Bronchial epithelial cell (primary cell): ENCODE measurements around the gene BLM. TPM values are rescaled to one million over a fixed set of nuclear protein-coding genes. Genes with fewer than 3 reads are reported as not detected.
A peak's percentile ranks its signal among the peaks of the same experiment; 100 is the strongest.

Experiments used
- DNase-seq: peaks from one replicate; pipeline ENCODE4 v3.0.0-alpha.2; 2010; ENCODE audit warnings: low read depth
- FAIRE-seq: peaks from 2 replicates; lab custom pipeline; 2011; peaks lifted over from hg19 to GRCh38; lab: Jason Lieb, UNC
- H3K27me3 ChIP-seq: 2 replicates; pipeline ENCODE4 v1.5.1; 2011; ENCODE audit warnings: low read length; ENCODE audit not compliant: control insufficient read depth, insufficient read depth
- H3K36me3 ChIP-seq: 2 replicates; pipeline ENCODE4 v1.5.1; 2011; ENCODE audit warnings: low read length; ENCODE audit not compliant: control insufficient read depth, insufficient read depth
- H3K4me3 ChIP-seq: 2 replicates; pipeline ENCODE4 v1.5.1; 2011; ENCODE audit warnings: mild to moderate bottlenecking, low read depth, low read length, control low read depth
- total RNA-seq: library from RNA; depleted of rRNA; stranded (reverse); fragments of >200 nt; gene quantifications from 2 replicates; pipeline ENCODE4 v1.2.1, GENCODE V29; 2014
- TF ChIP-seq, protein P1 (sequence below): IDR thresholded peaks from 2 replicates; pipeline ENCODE4 v1.5.1; 2011; ENCODE audit warnings: mild to moderate bottlenecking, moderate library complexity, low read length, control low read depth, inconsistent platforms; ENCODE audit not compliant: insufficient read depth, severe bottlenecking

BLM gene
- total RNA-seq, 1 donor from 2014 or later, result 0.26 TPM

GRCh38 chr15:90807074-90807785 lies 90.1 kb downstream of the BLM start:
- no peaks in the 10 kb centered on the region for H3K36me3 ChIP-seq
- H3K27me3 ChIP-seq, result no peaks in the 10 kb centered on the region
- FAIRE-seq (no peak), DNase-seq (peak; percentile 40)
- H3K4me3 ChIP-seq, result no peak overlapping the region
- TF ChIP-seq, protein P1, sequence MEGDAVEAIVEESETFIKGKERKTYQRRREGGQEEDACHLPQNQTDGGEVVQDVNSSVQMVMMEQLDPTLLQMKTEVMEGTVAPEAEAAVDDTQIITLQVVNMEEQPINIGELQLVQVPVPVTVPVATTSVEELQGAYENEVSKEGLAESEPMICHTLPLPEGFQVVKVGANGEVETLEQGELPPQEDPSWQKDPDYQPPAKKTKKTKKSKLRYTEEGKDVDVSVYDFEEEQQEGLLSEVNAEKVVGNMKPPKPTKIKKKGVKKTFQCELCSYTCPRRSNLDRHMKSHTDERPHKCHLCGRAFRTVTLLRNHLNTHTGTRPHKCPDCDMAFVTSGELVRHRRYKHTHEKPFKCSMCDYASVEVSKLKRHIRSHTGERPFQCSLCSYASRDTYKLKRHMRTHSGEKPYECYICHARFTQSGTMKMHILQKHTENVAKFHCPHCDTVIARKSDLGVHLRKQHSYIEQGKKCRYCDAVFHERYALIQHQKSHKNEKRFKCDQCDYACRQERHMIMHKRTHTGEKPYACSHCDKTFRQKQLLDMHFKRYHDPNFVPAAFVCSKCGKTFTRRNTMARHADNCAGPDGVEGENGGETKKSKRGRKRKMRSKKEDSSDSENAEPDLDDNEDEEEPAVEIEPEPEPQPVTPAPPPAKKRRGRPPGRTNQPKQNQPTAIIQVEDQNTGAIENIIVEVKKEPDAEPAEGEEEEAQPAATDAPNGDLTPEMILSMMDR, result no peak

DNA sequence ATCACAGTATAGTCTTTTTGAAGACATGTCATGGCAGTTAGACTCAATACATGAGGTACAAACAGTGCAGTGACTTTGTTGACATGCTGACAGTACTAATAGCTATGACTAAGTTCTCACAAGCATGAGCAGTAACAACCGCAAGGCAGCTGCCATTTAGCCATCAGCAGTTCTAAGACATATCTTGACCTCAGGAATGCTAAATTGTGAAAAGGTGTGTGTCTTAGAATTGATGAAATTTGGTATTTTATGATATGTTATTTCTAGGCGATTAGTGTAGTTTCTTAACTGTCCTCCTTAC lies 90.6 kb downstream of the BLM start:
- no peaks in the 10 kb centered on the region for H3K36me3 ChIP-seq
- no peak overlapping the region for H3K4me3 ChIP-seq
- no peaks in the 10 kb centered on the region for H3K27me3 ChIP-seq
- TF ChIP-seq, protein P1, result no peak
- no peak for FAIRE-seq
- peak; percentile 40 for DNase-seq

DNA sequence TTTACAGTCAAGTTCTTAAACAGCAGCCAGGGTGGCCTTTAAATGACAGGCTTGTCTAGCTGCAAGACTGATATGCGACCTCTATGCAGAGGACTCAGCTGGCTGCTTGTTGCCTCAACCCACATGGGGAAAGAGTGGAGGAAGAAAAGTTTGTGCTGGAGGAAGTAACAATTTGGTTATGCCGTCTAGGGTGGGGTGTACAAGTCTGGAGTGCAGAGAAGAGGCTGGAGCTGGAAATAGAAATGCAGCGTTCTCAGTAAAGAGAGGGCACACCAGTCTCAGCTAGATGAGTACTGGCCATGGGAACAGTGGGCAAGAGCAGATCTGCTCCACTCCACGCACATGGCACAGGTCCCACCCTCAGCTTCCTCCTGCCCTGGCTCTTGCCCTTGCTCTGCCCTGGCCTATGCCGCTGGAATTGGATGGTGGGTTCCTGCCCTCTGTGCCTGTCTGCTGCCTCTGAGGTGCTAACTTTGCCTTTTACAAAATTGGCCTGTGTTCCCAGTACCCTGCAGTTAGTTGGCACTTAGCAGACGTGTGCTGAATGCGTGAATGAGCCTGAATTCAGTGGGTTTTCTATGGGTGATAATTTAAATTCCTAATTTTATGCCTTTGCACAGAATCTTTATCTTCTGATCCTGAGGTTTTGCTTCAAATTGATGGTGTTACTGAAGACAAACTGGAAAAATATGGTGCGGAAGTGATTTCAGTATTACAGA lies 91.5 kb downstream of the BLM start:
- H3K36me3 ChIP-seq, result no peaks in the 10 kb centered on the region
- H3K4me3 ChIP-seq, result no peak overlapping the region
- peak; percentile 52 for FAIRE-seq
- H3K27me3 ChIP-seq, result no peaks in the 10 kb centered on the region
- DNase-seq, result no peak
- TF ChIP-seq, protein P1, result no peak

GRCh38 chr15:90809536-90809935 lies 92.4 kb downstream of the BLM start:
- H3K27me3 ChIP-seq, result no peaks in the 10 kb centered on the region
- H3K4me3 ChIP-seq, result no peak overlapping the region
- DNase-seq (no peak), FAIRE-seq (no peak)
- no peaks in the 10 kb centered on the region for H3K36me3 ChIP-seq
- TF ChIP-seq, protein P1, result no peak

- no peaks in the 10 kb centered on the region for H3K36me3 ChIP-seq
- DNase-seq (no peak), FAIRE-seq (no peak)
- H3K4me3 ChIP-seq, result no peak overlapping the region
- TF ChIP-seq, protein P1, result no peak
- H3K27me3 ChIP-seq, result no peaks in the 10 kb centered on the region
Observed at GRCh38 chr15:90810354-90810753, 93.2 kb downstream of the BLM start.
